T-helper 17 cell (primary cell): ENCODE results near the gene COL4A1. TPM values are rescaled to one million over a fixed set of nuclear protein-coding genes. Genes with fewer than 3 reads are reported as not detected.
"Not testable (repeated sequence)": the region's sequence is repeated elsewhere in the genome, so short reads cannot be mapped to it uniquely, and the experiment has no call there.

Experiments used
- ATAC-seq: fragments of 150-1000 bp; cut with Tn5 transposase; 2 replicates; pipeline ENCODE4 v1.10.0; 2021; ENCODE audit warnings: mild to moderate bottlenecking, moderate library complexity
- DNase-seq, 3 donors: peaks; one replicate each; pipeline versions ENCODE4 v3.0.0 to v3.0.0-alpha.2; 2020 to 2021
- H3K9me3 ChIP-seq: one replicate; pipeline ENCODE4 v1.7.0; 2013; ENCODE audit warnings: low read length, mild to moderate bottlenecking; ENCODE audit not compliant: control insufficient read depth, poor library complexity, severe bottlenecking
- H3K27ac Mint-ChIP-seq: one replicate; pipeline ENCODE4 v1.8.0; 2022; ENCODE audit warnings: mild to moderate bottlenecking, moderate library complexity, mixed read lengths
- H3K27me3 Mint-ChIP-seq: one replicate; pipeline ENCODE4 v1.8.0; 2022; ENCODE audit warnings: mixed read lengths
- H3K36me3 Mint-ChIP-seq: one replicate; pipeline ENCODE4 v1.8.0; 2022; ENCODE audit warnings: low read depth, mixed read lengths
- H3K4me1 Mint-ChIP-seq: one replicate; pipeline ENCODE4 v1.8.0; 2022; ENCODE audit warnings: mild to moderate bottlenecking, mixed read lengths
- H3K4me3 Mint-ChIP-seq: one replicate; pipeline ENCODE4 v1.8.0; 2022; ENCODE audit warnings: mild to moderate bottlenecking, moderate library complexity, mixed read lengths
- total RNA-seq, 4 donors: library from RNA in 2 of 4; stranded (reverse) in 2 of 4; gene quantifications; one replicate each; pipeline ENCODE4 v1.2.3 and lab custom pipeline; 2022 to 2026

The COL4A1 gene
- total RNA-seq, 2 donors from 2014 or later: 0.37 TPM; not detected in 1

DNA sequence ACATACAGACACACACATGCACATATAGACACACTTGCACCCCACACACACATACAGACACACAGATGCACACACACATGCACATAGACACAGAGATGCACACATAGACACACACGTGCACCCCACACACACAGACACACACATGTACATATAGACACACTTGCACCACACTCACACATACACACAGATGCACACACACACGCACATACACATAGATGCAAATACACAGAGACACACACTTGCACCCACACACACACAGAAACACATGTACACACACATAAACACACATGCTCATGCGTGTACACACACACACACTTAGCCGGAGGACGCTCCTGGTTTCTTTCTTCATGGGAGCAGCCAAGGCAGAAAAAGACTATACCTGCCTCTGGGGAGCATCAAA lies 10.1 kb upstream of the COL4A1 start:
- ATAC-seq (no peak), DNase-seq (no peak)
- Mint-ChIP-seq H3K4me3 (no peak overlapping the region), H3K4me1 (peaks cover 3% of the 10 kb centered on the region), H3K27ac (no peak overlapping the region), H3K27me3 (peaks cover 39% of the 10 kb centered on the region), H3K36me3 (no peaks in the 10 kb centered on the region)
- H3K9me3 ChIP-seq: no peaks in the 10 kb centered on the region

DNA sequence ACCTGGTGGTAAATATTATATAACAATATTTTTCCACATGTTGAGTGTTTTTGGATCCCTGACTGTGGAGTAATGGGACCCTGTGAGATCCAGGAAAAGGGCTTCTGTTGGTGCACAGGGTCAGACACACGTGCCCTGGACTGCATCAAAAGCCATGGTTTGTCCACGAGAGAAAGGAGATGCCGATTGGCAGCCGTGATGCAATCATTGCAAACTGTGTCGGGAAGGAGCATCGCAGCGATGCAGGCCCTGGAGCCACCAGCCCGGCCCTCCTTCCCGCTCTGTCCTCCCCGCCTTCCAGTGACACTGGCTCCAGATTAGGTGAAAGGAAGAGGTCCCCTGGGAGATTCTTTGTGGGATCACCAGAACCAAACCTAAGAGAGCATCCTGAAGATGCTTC lies 9.2 kb upstream of the COL4A1 start:
- no peak overlapping the region for H3K27ac Mint-ChIP-seq
- H3K27me3 Mint-ChIP-seq: peaks cover 43% of the 10 kb centered on the region
- ATAC-seq (no peak), DNase-seq (no peak)
- no peaks in the 10 kb centered on the region for H3K9me3 ChIP-seq
- no peak overlapping the region for H3K4me3 Mint-ChIP-seq
- peaks cover 3% of the 10 kb centered on the region for H3K4me1 Mint-ChIP-seq
- H3K36me3 Mint-ChIP-seq: no peaks in the 10 kb centered on the region

DNA sequence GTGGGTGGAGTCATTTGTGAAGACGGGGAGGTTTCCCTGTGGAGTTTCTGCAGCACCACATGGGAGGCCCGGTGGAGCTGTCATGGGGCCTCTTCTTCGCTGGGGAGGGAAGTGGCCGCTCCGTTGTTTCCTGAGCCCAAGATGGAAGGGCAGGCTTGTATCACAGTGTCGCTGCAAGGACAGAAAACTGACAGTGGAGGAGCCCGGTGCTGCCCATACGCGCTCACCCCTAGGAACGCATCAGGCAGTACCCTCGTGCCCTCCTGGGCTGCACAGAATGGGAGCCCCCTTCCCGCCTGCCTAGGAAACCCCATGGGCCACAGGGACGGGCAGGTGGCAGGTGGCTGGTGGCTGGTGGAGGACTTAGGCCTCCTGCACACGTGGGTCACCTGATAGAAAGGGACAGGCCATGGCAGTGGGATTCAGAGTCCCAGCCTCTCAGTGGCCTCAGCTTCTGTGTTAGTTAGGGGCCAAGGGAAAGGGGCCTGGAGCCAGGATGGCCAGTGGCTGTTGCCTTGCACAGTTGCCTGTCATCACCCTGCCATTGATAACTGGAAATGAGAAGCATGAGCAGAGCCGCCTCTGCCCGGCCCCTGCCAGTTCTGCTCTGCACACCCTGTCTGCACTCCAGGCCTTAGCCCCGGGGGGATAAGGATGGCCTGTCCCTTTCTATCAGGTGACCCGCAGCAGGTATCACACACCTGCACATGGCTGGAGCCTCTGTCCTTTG lies 7.7 kb upstream of the COL4A1 start:
- Mint-ChIP-seq H3K4me1 (peaks cover 1% of the 10 kb centered on the region), H3K4me3 (peak overlapping the region; percentile 41), H3K27me3 (peaks cover 57% of the 10 kb centered on the region), H3K36me3 (no peaks in the 10 kb centered on the region), H3K27ac (no peak overlapping the region)
- DNase-seq (no peak), ATAC-seq (no peak)
- no peaks in the 10 kb centered on the region for H3K9me3 ChIP-seq

DNA sequence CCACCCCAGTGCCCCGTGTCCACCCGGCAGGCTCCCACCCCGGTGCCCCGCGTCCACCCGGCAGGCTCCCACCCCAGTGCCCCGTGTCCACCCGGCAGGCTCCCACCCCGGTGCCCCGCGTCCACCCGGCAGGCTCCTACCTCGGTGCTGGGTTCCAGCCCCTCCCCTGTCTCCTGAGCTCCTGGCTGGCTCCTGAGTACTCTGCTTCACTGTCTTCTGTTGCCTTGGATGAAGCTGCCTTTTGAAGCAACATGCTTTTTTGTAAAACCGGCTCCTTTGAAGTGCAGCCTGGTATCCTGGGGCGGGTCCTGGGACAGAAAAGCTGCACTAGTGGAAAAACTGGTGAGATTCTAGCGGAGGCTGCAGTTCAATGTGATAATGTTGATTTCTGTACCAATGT lies 6.8 kb upstream of the COL4A1 start:
- H3K4me3 Mint-ChIP-seq, H3K27ac Mint-ChIP-seq, H3K4me1 Mint-ChIP-seq, H3K9me3 ChIP-seq, DNase-seq, ATAC-seq, H3K36me3 Mint-ChIP-seq: not testable (repeated sequence)
- H3K27me3 Mint-ChIP-seq: peaks cover 66% of the 10 kb centered on the region

DNA sequence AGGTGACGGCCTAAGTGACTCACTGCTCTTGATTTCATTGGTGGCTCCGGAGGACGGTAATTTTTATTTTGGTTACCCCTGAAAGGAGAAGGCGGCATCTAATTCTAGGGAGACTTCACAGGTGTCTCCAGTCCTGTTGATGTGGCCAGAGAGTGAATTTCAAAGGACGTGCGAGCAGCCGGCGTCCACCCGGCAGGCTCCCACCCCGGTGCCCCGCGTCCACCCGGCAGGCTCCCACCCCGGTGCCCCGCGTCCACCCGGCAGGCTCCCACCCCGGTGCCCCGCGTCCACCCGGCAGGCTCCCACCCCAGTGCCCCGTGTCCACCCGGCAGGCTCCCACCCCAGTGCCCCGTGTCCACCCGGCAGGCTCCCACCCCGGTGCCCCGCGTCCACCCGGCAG lies 6.3 kb upstream of the COL4A1 start:
- DNase-seq, H3K36me3 Mint-ChIP-seq, H3K4me3 Mint-ChIP-seq, H3K4me1 Mint-ChIP-seq, ATAC-seq, H3K27ac Mint-ChIP-seq, H3K9me3 ChIP-seq: not testable (repeated sequence)
- peaks cover 70% of the 10 kb centered on the region for H3K27me3 Mint-ChIP-seq

DNA sequence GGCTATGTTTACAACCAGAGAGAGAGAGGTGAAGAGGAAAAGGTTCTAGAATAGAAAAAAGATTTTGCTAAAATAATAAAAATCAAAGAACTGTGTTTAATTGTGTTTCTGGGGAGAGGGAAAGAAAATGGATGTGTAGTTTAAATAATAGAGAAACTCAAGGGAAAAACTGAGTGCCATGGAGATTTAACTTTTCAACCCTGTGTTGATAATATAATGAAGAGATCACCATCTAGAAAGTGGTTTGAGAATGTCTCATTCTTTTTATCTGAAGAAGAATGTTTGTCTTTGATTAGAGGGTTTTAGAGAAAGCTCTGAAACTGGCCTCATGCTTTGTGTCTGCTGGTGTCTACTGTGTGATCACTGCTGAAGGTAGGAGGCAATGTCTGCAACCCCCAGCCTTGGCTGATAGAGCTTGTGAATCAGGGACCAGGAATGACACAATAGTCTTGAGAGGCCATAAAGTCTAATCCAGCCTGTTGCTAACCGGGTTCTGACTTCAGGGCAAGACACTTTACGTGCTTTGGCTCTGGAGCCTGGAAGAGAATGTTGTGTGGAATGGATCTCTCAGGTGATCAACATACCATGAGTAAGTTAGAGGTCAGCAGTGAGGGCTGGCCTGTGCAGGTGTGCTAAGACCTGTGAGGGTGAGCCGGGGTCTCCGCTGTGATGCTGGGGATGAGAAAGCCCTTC lies 5.5 kb upstream of the COL4A1 start:
- Mint-ChIP-seq H3K27me3 (peaks cover 69% of the 10 kb centered on the region), H3K27ac (no peak overlapping the region), H3K36me3 (peaks cover 2% of the 10 kb centered on the region), H3K4me3 (no peak overlapping the region), H3K4me1 (peaks cover 7% of the 10 kb centered on the region)
- ATAC-seq: no peak
- H3K9me3 ChIP-seq: no peaks in the 10 kb centered on the region
- DNase-seq: no peak

DNA sequence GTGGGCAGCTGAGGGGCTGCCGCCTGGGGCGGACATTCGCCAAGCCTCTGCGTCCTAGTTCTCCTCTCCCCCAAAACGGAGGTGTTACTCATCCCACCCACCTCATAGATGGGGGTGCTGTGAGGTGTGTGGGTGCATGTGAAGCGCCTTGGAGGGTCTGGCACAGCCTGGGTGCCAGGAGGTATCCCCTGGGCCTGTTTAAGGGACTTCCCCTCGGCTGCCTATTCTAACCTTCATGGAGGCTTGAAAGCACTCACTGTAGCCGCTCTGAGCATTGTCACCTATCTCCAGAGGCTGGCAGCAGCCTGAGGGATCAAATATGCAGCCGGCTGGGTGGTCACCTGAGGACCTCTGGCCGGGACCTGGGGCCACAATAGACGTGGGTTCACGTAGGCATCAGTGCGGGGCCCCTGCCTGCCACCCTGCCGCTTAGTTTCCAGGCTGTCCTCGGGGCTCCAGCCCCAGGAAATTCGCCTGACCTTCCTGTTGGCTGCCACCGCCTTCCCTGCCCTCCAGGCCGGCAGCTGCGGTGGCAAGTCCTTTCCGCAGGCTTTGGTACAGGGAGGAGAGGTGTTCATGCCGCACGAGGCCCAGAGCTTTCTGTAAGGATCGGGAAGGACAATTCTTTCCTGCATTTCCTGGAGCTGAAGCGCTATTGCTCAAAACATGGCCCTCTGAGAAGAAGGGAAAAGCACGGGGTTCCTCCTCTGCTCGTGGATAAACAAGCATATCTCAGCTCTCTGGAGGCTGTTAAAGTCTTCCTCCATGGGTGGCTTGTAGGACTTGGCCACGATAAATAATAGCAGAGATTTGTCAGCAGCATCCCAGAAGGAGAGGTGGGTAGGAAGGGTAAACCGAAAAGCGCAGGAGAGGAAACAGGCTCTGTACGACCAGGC lies 4.7 kb upstream of the COL4A1 start:
- no peak overlapping the region for H3K27ac Mint-ChIP-seq
- H3K4me3 Mint-ChIP-seq: no peak overlapping the region
- H3K9me3 ChIP-seq: no peaks in the 10 kb centered on the region
- DNase-seq (no peak), ATAC-seq (no peak)
- peaks cover 2% of the 10 kb centered on the region for H3K36me3 Mint-ChIP-seq
- peaks cover 7% of the 10 kb centered on the region for H3K4me1 Mint-ChIP-seq
- H3K27me3 Mint-ChIP-seq: peaks cover 69% of the 10 kb centered on the region

DNA sequence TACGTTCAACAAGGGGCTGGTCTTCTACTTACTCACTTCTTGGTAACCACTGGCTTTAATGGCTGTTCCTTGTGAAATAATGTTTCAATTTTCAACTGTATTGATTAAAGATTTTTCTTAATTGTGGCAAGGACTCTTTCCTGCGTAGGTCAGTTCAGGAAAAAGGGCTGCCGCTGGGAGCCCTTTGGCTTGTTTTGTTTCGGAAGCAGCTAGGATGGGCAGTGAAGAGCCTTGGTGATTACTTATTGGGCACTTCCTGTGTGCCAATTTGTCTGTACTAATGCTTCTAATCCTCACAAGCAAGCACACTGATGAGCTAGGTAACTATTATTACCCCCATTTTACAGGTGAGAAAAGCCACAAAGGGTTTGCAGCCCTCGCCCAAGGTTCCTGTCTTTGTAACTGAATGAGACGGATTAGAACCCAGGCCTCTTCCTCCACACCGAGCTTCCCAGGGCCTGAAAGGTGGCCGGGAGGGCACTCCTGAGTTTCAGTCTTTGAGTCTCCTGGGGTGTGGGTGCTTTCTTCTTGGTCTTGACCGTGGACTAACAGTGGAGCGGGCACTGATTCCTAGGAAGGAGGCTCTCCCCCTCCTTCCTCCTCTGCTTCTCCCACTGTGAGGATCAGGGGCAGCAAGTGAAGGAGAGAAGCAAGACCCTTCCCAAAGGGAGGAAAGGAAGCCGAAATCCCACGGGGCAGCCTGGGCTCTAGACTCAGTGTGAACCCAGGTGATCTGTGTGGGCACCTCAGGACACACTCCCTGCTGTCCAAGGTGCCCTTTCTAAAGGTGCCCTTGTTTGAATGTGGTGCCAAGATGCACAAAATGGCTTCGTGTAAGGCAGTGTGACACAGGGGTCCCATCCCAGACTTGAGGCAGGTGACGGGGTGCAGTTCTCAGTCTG lies 3.8 kb upstream of the COL4A1 start:
- Mint-ChIP-seq H3K27me3 (peaks cover 69% of the 10 kb centered on the region), H3K4me3 (no peak overlapping the region), H3K4me1 (peaks cover 7% of the 10 kb centered on the region), H3K27ac (no peak overlapping the region), H3K36me3 (peaks cover 2% of the 10 kb centered on the region)
- DNase-seq (no peak), ATAC-seq (no peak)
- H3K9me3 ChIP-seq: no peaks in the 10 kb centered on the region

DNA sequence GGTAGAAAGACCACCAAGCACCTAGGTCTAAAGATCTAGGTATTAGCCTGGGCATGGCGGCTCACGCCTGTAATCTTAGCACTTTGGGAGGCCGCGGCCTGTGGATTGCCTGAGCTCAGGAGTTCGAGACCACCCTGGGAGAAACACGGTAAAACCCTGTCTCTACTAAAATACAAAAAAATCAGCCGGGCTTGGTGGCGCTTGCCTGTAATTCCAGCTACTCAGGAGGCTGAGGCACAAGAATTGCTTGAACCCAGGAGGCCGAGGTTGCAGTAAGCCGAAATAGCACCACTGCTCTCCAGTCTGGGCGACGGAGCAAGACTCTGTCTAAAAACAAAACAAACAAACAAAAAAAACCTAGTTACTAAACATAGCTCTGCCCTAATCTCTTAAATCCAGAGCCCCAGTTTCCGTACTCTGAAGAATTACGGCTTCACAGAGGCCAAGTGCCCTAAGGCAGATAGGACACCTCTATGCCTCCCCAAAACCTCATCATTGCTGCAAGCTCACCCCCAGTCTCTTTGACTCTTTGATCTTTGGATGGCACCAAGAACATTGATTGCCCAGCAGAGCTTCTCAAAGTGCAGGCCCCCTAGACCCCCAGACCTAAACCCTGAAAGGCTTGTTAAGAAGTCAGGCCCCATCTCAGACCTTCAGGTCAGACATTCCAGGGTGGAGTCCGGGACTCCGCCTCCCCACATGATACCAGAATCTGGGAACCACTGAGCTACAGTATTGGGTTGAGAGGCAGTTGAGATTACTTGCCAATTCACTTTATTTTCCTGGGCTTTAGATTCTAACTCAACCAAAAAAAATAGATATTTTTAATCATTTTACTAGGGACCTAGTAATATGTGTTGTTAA lies 2.9 kb upstream of the COL4A1 start:
- H3K9me3 ChIP-seq: no peaks in the 10 kb centered on the region
- no peak for ATAC-seq
- H3K27me3 Mint-ChIP-seq: peaks cover 71% of the 10 kb centered on the region

DNA sequence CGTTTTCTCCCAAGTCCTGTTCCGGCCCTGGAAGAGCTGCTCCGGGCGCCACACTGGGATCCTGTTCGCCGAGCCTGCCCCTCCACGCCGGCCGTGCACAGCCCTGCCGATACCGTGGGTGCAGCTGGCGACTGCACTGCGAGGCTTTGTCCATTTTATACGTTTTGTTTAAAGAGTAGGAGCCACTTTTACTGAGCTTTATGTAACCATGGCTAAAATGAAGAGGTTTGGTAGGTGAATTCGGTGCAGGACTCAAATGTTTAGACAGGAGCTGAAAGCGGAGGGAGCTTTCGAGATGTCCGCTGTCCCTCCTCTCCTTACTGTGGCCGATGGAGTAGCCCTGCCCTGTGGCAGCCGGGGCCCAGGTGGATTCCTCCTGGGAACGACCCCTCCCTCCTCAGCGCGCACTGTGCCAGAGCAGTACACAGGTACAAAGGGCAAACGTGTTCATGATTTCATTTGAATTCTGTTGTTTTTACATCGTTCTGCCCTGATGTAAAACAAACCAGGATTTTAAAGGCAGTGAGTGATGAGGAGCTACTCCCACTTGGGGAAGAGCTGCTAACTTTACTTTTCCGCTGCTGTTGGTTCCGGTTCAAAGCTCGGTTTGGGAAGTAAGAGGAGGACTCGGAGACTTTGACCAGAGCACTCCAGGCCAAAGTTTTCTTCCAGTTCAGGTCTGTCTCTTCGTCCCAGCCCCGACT lies 1.9 kb upstream of the COL4A1 start:
- H3K4me1 Mint-ChIP-seq: peaks cover 12% of the 10 kb centered on the region
- peaks cover 5% of the 10 kb centered on the region for H3K36me3 Mint-ChIP-seq
- DNase-seq (no peak), ATAC-seq (no peak)
- no peak overlapping the region for H3K4me3 Mint-ChIP-seq
- H3K9me3 ChIP-seq: no peaks in the 10 kb centered on the region
- H3K27me3 Mint-ChIP-seq: peaks cover 75% of the 10 kb centered on the region
- no peak overlapping the region for H3K27ac Mint-ChIP-seq

More for the DNA sequence above, 2.9 kb upstream of the COL4A1 start:
- DNase-seq: no peak
- Mint-ChIP-seq H3K4me3 (no peak overlapping the region), H3K27ac (no peak overlapping the region), H3K4me1 (peaks cover 10% of the 10 kb centered on the region), H3K36me3 (peaks cover 2% of the 10 kb centered on the region)

DNA sequence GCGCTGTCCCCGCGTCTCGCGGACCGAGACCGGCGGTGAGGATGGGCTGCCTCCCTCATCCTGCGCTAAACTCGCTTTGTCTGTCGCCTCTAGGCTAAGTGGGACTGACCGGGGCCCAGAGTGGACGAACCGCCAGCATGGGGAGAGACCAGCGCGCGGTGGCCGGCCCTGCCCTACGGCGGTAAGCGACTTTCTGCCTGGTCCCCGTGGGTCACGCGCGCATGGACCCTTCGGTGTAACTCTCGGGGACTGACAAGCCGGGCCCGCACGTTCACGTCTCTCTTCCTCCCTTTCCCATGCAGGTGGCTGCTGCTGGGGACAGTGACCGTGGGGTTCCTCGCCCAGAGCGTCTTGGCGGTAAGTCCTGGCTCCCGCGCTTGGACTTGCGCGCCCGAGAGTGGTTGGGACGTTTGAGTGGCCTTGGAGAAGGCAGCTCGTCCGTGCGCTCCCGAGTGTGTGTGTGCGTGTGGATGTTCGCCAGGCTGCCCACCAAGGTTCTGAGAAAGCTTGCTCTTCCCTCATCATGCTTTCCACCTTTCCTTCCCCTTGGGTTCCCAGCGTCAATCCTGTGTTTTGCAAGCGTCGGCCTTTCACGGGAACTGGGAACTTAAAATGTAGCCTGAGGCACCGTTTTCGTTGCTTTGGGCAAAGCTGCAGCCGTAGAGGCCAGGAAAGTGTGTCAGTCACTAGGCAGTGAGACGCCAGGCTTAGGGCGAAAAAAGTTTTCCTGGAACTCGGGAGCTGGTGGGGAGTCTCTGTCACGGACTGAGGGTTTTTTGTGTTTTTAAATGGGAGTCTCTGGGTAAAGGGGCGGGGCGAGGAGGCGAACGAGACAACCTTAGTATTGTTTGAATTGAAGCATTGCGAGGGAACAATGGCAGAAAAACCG lies 1.1 kb upstream of the COL4A1 start:
- Mint-ChIP-seq H3K4me1 (peaks cover 12% of the 10 kb centered on the region), H3K27me3 (peaks cover 83% of the 10 kb centered on the region), H3K4me3 (no peak overlapping the region), H3K36me3 (peaks cover 5% of the 10 kb centered on the region), H3K27ac (no peak overlapping the region)
- H3K9me3 ChIP-seq: no peaks in the 10 kb centered on the region
- ATAC-seq (no peak), DNase-seq (no peak)
